OCI-LY7 (cell line): Measurements from ENCODE around the gene NPC1. TPM values are rescaled to one million over a fixed set of nuclear protein-coding genes. Genes with fewer than 3 reads are reported as not detected.

Experiments
- BruUV-seq: library from RNA; stranded (reverse); fragments of 400-500 nt; replicated peaks from 2 replicates; lab custom pipeline; 2021; lab: Mats Ljungman, UMichigan
- CTCF ChIA-PET: fragments of 300-600 bp; sonication (Branson Sonifier 250); formaldehyde crosslinking; loops from one replicate; lab custom pipeline; 2022; ENCODE audit warnings: antibody characterized with exemption; ENCODE audit not compliant: unreplicated experiment; lab: Charles Lee
- POLR2A ChIA-PET: fragments of 300-600 bp; sonication (Branson Sonifier 250); formaldehyde crosslinking; loops from one replicate; lab custom pipeline; 2022; ENCODE audit warnings: antibody characterized with exemption; lab: Charles Lee
- DNase-seq: peaks from one replicate; pipeline ENCODE4 v3.0.0-alpha.2; 2015; ENCODE audit warnings: low spot score
- H2AFZ ChIP-seq: fragments of 200-600 bp; sonication (generic), shearing (Covaris generic); 2 replicates; pipeline ENCODE4 v1.6.1; 2014; ENCODE audit warnings: mild to moderate bottlenecking, antibody characterized with exemption, low read length, moderate library complexity
- H3K27ac ChIP-seq: fragments of 200-600 bp; sonication (generic); 2 replicates; pipeline ENCODE4 v1.5.1; 2014; ENCODE audit warnings: mixed run types, low read depth, mild to moderate bottlenecking, moderate library complexity, low read length, inconsistent platforms; ENCODE audit not compliant: poor library complexity, severe bottlenecking
- H3K36me3 ChIP-seq: fragments of 200-600 bp; sonication (generic); 2 replicates; pipeline ENCODE4 v1.6.1; 2014; ENCODE audit warnings: mild to moderate bottlenecking, antibody characterized with exemption, low read length, moderate library complexity, mixed read lengths; ENCODE audit not compliant: insufficient read depth
- H3K4me1 ChIP-seq: fragments of 200-600 bp; sonication (generic); 2 replicates; pipeline ENCODE4 v1.5.1; 2014; ENCODE audit warnings: mild to moderate bottlenecking, low read length; ENCODE audit not compliant: insufficient read depth, poor library complexity, severe bottlenecking
- H3K4me2 ChIP-seq: fragments of 200-600 bp; sonication (generic); 2 replicates; pipeline ENCODE4 v1.6.1; 2014; ENCODE audit warnings: mild to moderate bottlenecking, low read length
- H3K4me3 ChIP-seq: fragments of 200-600 bp; sonication (generic); 2 replicates; pipeline ENCODE4 v1.5.1; 2014; ENCODE audit warnings: mild to moderate bottlenecking, low read depth, low read length; ENCODE audit not compliant: poor library complexity, severe bottlenecking
- H3K79me2 ChIP-seq: fragments of 200-600 bp; sonication (generic); 2 replicates; pipeline ENCODE4 v1.6.1; 2016; ENCODE audit warnings: low read depth, mild to moderate bottlenecking, low read length, moderate library complexity, mixed read lengths; ENCODE audit not compliant: insufficient read depth
- H3K9me2 ChIP-seq: fragments of 200-600 bp; sonication (generic); 2 replicates; pipeline ENCODE4 v1.6.1; 2016; ENCODE audit warnings: mild to moderate bottlenecking, low read length, mixed read lengths; ENCODE audit not compliant: insufficient read depth
- H3K9me3 ChIP-seq: fragments of 200-600 bp; sonication (generic); 2 replicates; pipeline ENCODE4 v1.6.1; 2014; ENCODE audit warnings: mild to moderate bottlenecking, mixed run types, low read length, mixed read lengths
- H4K20me1 ChIP-seq: fragments of 200-600 bp; sonication (generic); 2 replicates; pipeline ENCODE4 v1.6.1; 2014; ENCODE audit warnings: mild to moderate bottlenecking, antibody characterized with exemption, low read length, moderate library complexity, mixed read lengths; ENCODE audit not compliant: insufficient read depth
- CTCF ChIP-seq: fragments of 200-600 bp; sonication (generic); conservative IDR thresholded peaks from 2 replicates; pipeline ENCODE4 v1.5.1; 2014; ENCODE audit warnings: mild to moderate bottlenecking, antibody characterized with exemption, low read length, moderate library complexity, mixed read lengths
- EZH2phosphoT487 ChIP-seq: fragments of 200-600 bp; sonication (generic); IDR thresholded peaks from 2 replicates; pipeline ENCODE4 v1.6.1; 2018; ENCODE audit warnings: low read depth, borderline replicate concordance, mild to moderate bottlenecking, mixed run types, antibody characterized with exemption, low read length, moderate library complexity, mixed read lengths
- intact Hi-C: fragments of 100-400 bp; cut with micrococcal nuclease; formaldehyde crosslinking; loops from one replicate; pipeline ENCODE4 v1.10.0; 2022; ENCODE audit not compliant: unreplicated experiment
- total RNA-seq, 2 experiments: library from RNA; depleted of rRNA in 1 of 2; stranded (reverse); fragments of >200 nt in 1 of 2; shearing (Covaris generic) in 1 of 2; gene quantifications; 2 replicates each; pipeline ENCODE4 v1.2.3, GENCODE V29; 2014 to 2022

The NPC1 gene
- total RNA-seq, 2 experiments from 2014 or later: 26.0 to 38.9 TPM

DNA sequence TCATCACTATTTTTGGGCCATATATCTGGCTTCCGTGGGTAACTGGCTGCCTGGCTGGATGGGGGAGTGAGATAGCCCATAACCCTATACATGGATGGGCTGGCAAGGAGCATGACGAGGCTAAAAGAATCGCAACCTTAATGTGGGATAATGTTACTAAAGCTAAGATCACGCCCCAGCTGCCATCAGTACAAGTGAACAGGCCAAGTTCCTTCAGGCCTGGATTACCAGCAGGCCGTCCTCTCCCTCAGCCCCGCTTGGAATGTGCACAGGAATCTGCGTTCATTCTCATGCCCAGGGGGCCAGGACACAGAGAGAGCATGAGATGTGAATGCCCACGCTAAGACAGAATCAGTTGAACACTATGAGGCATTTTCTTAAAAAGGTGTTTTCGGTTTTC, 48.3 kb downstream of the NPC1 start:
- no peak for DNase-seq
- Histone ChIP-seq H3K9me2 (no peaks in the 10 kb centered on the region), H3K36me3 (peaks cover 99% of the 10 kb centered on the region), H4K20me1 (no peaks in the 10 kb centered on the region), H2AFZ (no peak overlapping the region), H3K27ac (no peak overlapping the region), H3K4me2 (no peak overlapping the region), H3K4me3 (no peak overlapping the region), H3K9me3 (no peaks in the 10 kb centered on the region), H3K79me2 (no peaks in the 10 kb centered on the region), H3K4me1 (no peaks in the 10 kb centered on the region)
- CTCF ChIA-PET: no interaction called here
- BruUV-seq: no TSS peak
- no peak for TF ChIP-seq EZH2phosphoT487
- TF ChIP-seq CTCF: no peak
- intact Hi-C loops: no loop called here
- POLR2A ChIA-PET: no interaction called here

DNA sequence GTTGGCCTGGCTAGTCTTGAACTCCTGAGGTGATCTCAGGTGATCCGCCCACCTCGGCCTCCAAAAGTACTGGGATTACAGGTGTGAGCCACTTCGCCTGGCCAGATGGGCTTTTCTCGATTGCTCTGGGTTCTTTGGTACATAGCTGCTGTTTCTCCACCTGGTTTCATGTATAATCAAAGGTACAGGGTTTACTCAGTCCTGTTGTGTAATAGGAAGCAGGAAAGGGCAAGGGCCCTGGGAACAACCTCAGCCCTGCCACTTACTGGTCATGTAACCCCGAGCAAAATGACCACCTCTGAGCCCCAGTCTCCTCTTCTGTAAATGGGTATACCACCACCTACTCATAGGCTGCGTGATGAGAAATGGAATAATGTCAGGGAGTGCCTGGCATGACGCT, 49.0 kb downstream of the NPC1 start:
- no TSS peak for BruUV-seq
- Histone ChIP-seq H3K27ac (no peak overlapping the region), H3K4me1 (no peaks in the 10 kb centered on the region), H3K4me3 (no peak overlapping the region), H3K4me2 (no peak overlapping the region), H3K9me2 (no peaks in the 10 kb centered on the region), H4K20me1 (no peaks in the 10 kb centered on the region), H3K36me3 (peaks cover 100% of the 10 kb centered on the region), H3K9me3 (no peaks in the 10 kb centered on the region), H2AFZ (no peak overlapping the region), H3K79me2 (no peaks in the 10 kb centered on the region)
- TF ChIP-seq EZH2phosphoT487 (no peak), CTCF (no peak)
- CTCF ChIA-PET: no interaction called here
- intact Hi-C loops: no loop called here
- no peak for DNase-seq
- POLR2A ChIA-PET: no interaction called here

GRCh38 chr18:23536204-23536603, 50.1 kb downstream of the NPC1 start:
- Histone ChIP-seq H3K36me3 (peaks cover 100% of the 10 kb centered on the region), H3K9me3 (no peaks in the 10 kb centered on the region), H3K9me2 (no peaks in the 10 kb centered on the region), H3K79me2 (no peaks in the 10 kb centered on the region), H3K27ac (no peak overlapping the region), H3K4me2 (no peak overlapping the region), H3K4me3 (no peak overlapping the region), H4K20me1 (no peaks in the 10 kb centered on the region), H2AFZ (no peak overlapping the region), H3K4me1 (no peaks in the 10 kb centered on the region)
- POLR2A ChIA-PET: interaction anchor here (0.6 kb wide), 1 partner anchor 53 kb away, joined by 3 read pairs; no protein-coding TSS in a partner anchor
- CTCF ChIA-PET: no interaction called here
- no peak for DNase-seq
- no TSS peak for BruUV-seq
- intact Hi-C loops: no loop called here
- TF ChIP-seq EZH2phosphoT487 (no peak), CTCF (no peak)
